ENCODE data around the gene BTD.
"Not testable (repeated sequence)": the region's sequence is repeated elsewhere in the genome, so short reads cannot be mapped to it uniquely, and the experiment has no call there.

Gene BTD

DNA sequence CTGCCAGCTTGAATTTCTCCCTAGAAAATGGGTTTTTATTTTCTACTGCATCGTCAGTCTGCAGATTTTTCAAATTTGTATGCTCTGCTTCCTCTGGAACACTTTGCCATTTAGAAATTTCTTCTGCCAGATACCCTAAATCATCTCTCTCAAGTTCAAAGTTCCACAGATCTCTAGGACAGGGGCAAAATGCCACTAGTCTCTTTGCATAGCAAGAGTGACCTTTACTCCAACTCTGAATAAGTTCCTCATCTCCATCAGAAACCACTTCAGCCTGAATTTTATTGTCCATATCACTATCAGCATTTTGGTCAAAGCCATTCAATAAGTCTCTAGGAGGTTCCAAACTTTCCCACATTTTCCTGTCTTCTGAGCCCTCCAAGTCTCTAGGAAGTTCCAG, 3.0 kb downstream of the BTD start:
- not testable (repeated sequence) for DNase-seq (ENCODE audit: low read depth)

DNA sequence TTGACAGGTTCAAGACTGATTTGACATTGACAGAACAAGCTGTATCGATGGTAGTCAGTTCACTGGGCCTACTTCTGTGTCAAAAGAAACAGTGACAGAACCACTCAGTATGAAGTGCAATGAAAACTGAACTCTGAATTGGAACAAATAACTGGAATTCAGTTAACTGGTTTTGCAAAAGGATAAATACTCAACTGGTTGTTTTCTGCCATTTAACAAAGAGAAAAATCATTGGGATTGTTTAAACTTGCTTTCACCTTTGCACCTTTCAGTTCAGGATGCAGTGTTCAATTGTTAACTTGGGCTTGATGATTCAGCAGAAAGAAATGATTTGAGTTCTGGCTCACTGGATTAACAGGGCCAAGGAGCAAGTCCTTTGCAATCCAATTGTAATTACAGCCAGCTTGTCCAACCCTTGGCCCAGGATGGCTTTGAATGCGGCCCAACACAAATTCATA, 4.9 kb downstream of the BTD start:
- DNase-seq (ENCODE audit: low read depth) = no peak

DNA sequence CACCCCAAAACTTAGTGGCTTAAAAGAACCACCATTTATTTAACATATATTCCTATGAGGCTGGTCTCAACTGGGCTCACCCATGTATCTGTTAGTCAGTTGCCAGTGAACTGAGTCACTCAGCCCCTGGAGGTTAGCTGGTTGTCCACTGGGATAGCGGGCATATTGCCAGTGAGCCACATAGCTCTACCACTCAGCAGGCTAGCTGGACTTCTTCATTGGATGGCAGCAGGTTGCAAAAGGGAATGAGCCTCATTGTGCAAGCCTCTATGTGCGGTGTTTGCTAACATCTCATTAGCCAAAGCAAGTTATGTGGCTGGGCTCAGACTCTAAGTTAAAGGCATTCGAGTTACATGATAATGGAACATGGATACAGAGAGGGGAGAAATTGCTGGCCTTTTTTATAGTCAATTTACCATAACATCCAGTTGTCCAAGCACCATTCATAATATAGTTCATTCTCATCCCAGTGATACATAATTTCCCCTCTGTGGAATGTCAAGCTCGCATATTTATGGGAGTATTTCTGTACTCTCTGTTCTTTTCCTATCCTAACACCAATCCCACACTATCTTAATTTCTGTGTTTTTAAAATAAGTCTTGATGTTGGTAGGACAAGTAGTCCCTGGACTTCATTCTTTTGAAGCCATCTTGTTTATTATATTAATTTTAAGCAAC, 8.7 kb downstream of the BTD start:
- no peak for DNase-seq (ENCODE audit: low read depth)

- no peak for DNase-seq (ENCODE audit: low read depth)
These were observed 9.5 kb downstream of the BTD start for GRCh38 chr3:15611018-15611417.

GRCh38 chr3:15612001-15612400, 10.5 kb downstream of the BTD start:
- no peak for DNase-seq (ENCODE audit: low read depth)

GRCh38 chr3:15614958-15615357, 13.4 kb downstream of the BTD start:
- no peak for DNase-seq (ENCODE audit: low read depth)

DNA sequence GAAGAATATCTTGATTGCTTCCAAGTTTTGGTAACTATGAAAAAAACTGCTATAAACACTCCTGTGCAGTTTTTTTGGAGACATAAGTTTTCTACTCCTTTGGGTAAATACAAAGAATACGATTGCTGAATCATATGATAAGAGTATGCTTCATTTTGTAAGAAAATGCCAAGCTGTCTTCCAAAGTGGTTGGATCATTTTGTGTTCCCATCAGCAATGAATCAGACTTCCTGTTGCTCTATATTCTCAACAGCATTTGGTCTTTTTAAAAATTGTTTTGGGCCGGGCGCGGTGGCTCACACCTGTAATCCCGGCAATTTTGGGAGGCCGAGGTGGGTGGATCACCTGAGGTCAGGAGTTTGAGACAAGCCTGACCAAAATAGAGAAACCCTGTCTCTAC, 14.5 kb downstream of the BTD start:
- DNase-seq (ENCODE audit: low read depth) = no peak

- DNase-seq (ENCODE audit: low read depth) = not testable (repeated sequence)
These were observed 18.3 kb downstream of the BTD start for GRCh38 chr3:15619659-15620464.

DNA sequence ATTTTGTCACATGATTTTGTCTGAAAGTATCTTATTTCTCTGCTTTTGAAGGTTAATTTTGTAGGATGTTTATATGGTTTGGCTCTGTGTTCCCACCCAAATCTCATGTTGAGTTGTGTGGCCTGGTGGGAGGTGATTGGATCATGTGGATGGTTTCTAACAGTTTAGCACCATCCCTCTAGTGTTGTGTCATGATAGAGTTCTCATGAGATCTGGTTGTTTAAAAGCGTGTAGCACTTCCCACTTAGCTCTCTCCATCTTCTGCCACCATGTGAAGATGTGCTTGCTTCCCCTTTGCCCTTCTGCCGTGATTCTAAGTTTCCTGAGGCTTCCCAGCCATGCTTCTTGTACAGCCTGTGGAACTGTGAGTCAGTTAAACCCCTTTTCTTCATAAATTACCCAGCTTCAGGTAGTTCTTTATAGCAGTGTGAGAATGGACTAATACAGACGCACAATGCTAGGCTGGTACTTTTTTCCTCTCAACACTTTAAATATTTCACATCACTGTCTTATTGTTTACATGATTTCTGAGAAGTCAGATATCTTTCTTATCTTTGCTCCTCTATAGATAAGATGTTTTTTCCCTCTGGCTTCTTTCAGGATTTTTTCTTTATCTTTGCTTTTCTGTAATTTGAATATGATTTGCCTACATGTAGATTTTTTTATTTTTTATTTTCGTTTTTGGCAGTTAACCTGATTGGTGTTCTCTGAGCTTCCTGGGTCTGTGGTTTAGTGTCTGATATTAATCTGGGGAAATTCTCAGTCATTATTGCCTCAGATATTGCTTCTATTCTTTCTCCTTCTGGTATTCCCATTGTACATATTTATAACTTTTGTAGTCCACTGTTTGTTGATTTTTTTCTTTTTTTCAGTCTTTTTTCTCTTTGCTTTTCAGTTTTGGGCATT, 22.2 kb downstream of the BTD start:
- DNase-seq (ENCODE audit: low read depth) = no peak

- no peak for DNase-seq (ENCODE audit: low read depth)
These were observed 27.4 kb downstream of the BTD start for GRCh38 chr3:15628967-15629366.

- DNase-seq (ENCODE audit: low read depth) = no peak
These were observed 28.5 kb downstream of the BTD start for GRCh38 chr3:15629860-15630597.

- DNase-seq (ENCODE audit: low read depth) = no peak
These were observed 29.3 kb downstream of the BTD start for GRCh38 chr3:15630646-15631350.

- DNase-seq (ENCODE audit: low read depth) = no peak
These were observed 30.1 kb downstream of the BTD start for GRCh38 chr3:15631426-15632211.

GRCh38 chr3:15632212-15632580, 30.7 kb downstream of the BTD start:
- DNase-seq (ENCODE audit: low read depth) = no peak

- no peak for DNase-seq (ENCODE audit: low read depth)
These were observed 31.6 kb downstream of the BTD start for GRCh38 chr3:15633159-15633558.

DNA sequence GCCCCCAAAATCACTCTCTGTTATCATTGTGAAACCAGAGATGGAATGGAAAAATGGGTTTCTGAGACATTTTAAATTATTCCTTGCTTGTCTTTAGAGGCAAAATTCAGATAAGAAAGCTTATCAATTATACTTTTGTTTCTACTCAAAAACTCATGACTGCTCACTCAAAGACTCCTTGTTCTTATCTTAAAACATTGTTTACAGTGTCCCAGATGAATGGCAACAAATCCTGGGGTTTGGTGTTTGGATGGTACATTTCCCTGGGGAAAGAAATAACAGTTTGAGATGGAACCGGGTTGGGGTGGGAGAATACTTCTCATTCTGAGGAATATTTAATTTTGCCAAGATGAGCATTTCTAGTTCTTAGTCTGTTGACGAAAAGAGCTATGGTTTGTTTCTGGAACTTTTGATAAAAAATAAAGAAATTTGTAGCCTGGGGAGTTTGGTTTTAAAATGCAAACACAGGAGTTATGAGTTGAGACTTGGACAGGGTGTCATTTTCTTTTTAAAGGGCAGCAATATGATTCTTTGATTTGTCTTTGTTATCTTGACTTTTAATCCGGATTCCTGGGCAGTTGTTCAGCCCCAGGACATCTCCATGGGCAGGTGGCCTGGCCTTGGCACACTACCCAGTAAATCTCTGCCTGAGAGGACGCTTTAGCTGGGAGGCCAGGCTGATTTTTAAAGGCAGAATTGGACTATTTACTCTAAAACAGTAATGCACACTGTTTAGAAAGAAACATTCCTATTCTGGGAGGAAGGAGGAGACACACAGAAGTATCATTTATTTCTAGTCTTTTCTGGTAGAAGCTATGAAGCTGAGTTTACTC, 32.4 kb downstream of the BTD start:
- no peak for DNase-seq (ENCODE audit: low read depth)

DNA sequence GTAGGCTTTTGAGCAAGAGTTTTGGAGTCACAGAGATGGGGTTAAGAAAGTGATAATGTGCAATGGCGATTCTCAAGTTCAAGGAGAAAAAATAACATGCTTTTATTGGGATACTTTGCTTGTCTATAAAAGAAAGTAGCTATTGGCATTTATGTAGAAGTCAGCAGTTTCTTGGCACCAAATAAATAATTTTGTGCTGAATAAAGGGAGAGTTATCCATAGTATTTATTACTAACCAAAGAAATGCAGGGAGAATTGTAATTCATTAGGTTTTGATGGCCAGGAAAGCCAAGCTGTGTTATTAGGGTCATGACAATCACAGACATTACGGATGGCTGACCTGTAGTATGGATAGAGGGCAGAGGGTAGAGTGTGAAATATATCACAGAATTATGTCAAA, 33.1 kb downstream of the BTD start:
- DNase-seq (ENCODE audit: low read depth) = no peak

GRCh38 chr3:15635121-15635661, 33.6 kb downstream of the BTD start:
- no peak for DNase-seq (ENCODE audit: low read depth)

- no peak for DNase-seq (ENCODE audit: low read depth)
These were observed 34.6 kb downstream of the BTD start for GRCh38 chr3:15636028-15636709.

Data from stimulated activated CD8-positive, alpha-beta memory T cell treated with anti-CD3 and anti-CD28 coated beads, Interleukin-4, amount 100 ng/mL, for 24 hours (primary cell).